ENCODE measurements around the gene EXOSC10. TPM values are rescaled to one million over a fixed set of nuclear protein-coding genes. Genes with fewer than 3 reads are reported as not detected.

EXOSC10 gene
- total RNA-seq, 1 donor from 2014 or later = 64.1 TPM

- H3K27me3 ChIP-seq (ENCODE audit: control insufficient read depth, insufficient read depth, low read length) = no peaks in the 10 kb centered on the region
- no peaks in the 10 kb centered on the region for H3K36me3 ChIP-seq (ENCODE audit: control insufficient read depth, insufficient read depth, low read length)
- DNase-seq (ENCODE audit: low read depth) = no peak
- H3K4me3 ChIP-seq (ENCODE audit: low read depth, low read length) = no peak overlapping the region
- TF ChIP-seq CTCF (IDR thresholded peaks at IDR 0.05; ENCODE audit: insufficient read depth, low read length, poor library complexity, severe bottlenecking) = no peak
Measured at GRCh38 chr1:11030865-11031264, 68.8 kb downstream of the EXOSC10 start.

- no peaks in the 10 kb centered on the region for H3K36me3 ChIP-seq (ENCODE audit: control insufficient read depth, insufficient read depth, low read length)
- no peak overlapping the region for H3K4me3 ChIP-seq (ENCODE audit: low read depth, low read length)
- TF ChIP-seq CTCF (IDR thresholded peaks at IDR 0.05; ENCODE audit: insufficient read depth, low read length, poor library complexity, severe bottlenecking) = no peak
- no peaks in the 10 kb centered on the region for H3K27me3 ChIP-seq (ENCODE audit: control insufficient read depth, insufficient read depth, low read length)
- no peak for DNase-seq (ENCODE audit: low read depth)
Measured at GRCh38 chr1:11028018-11028417, 71.7 kb downstream of the EXOSC10 start.

GRCh38 chr1:11027316-11027715, 72.4 kb downstream of the EXOSC10 start:
- no peak for DNase-seq (ENCODE audit: low read depth)
- Histone ChIP-seq H3K27me3 (ENCODE audit: control insufficient read depth, insufficient read depth, low read length) (no peaks in the 10 kb centered on the region), H3K36me3 (ENCODE audit: control insufficient read depth, insufficient read depth, low read length) (no peaks in the 10 kb centered on the region), H3K4me3 (ENCODE audit: low read depth, low read length) (no peak overlapping the region)
- no peak for TF ChIP-seq CTCF (IDR thresholded peaks at IDR 0.05; ENCODE audit: insufficient read depth, low read length, poor library complexity, severe bottlenecking)

DNA sequence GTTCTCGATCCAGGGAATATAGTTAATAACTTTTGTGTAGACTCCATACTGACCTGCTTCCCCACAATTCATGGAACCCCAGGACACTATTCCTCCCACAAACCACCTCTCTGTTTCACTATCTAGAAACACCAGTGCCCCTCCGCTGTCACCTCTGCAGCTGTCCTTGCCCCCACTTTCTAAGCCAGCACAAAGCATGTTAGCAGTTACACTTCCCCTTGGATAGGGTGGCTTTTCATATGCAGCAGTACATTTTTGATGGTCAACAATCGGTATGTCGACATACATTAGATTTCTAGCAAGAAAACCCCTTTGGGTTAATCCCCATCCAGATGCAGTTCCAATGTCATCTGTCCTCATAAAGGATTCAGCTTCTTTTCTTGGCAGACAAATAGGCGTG, 72.8 kb downstream of the EXOSC10 start:
- Histone ChIP-seq H3K27me3 (ENCODE audit: control insufficient read depth, insufficient read depth, low read length) (no peaks in the 10 kb centered on the region), H3K4me3 (ENCODE audit: low read depth, low read length) (no peak overlapping the region), H3K36me3 (ENCODE audit: control insufficient read depth, insufficient read depth, low read length) (no peaks in the 10 kb centered on the region)
- no peak for TF ChIP-seq CTCF (IDR thresholded peaks at IDR 0.05; ENCODE audit: insufficient read depth, low read length, poor library complexity, severe bottlenecking)
- DNase-seq (ENCODE audit: low read depth) = no peak

DNA sequence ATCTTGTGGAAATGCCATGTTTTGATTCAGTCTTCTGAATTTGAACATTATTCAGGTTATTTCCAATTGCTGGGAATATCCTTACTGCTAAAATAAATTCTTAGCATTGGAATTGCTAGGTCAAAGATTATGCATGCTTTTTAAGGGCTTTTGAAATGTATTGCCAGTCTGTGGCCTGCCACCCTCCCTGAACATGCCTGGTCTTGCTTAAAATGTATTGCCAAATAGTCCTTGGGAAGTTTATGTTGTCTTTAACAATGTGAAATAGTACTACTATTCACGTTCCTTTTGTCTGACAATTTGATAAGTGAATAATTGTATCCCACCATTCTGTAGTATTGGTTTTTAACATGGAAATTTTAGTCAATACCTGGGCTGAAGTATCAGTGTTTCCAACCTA, 73.6 kb downstream of the EXOSC10 start:
- no peaks in the 10 kb centered on the region for H3K36me3 ChIP-seq (ENCODE audit: control insufficient read depth, insufficient read depth, low read length)
- no peak for DNase-seq (ENCODE audit: low read depth)
- H3K4me3 ChIP-seq (ENCODE audit: low read depth, low read length) = no peak overlapping the region
- no peaks in the 10 kb centered on the region for H3K27me3 ChIP-seq (ENCODE audit: control insufficient read depth, insufficient read depth, low read length)
- no peak for TF ChIP-seq CTCF (IDR thresholded peaks at IDR 0.05; ENCODE audit: insufficient read depth, low read length, poor library complexity, severe bottlenecking)

DNA sequence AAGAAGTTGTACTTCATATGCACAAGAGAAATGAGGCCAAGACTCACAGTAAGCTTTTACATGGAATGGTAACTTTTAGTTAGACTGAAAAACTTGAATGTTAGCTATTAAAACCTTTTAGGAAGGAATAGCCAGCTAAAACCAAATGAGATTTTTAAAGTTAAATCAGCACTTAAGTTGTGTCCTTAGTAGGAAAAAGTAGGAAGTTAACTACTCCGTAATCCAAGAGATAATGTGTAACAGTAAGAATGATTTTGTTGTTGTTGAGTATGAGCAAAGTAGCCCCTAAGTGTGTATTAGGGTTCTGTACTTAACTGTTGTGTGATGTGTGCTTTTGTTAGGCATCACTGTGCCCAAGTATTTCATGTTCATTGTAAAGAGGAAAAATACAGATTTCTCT, 74.1 kb downstream of the EXOSC10 start:
- H3K4me3 ChIP-seq (ENCODE audit: low read depth, low read length) = no peak overlapping the region
- H3K27me3 ChIP-seq (ENCODE audit: control insufficient read depth, insufficient read depth, low read length) = no peaks in the 10 kb centered on the region
- H3K36me3 ChIP-seq (ENCODE audit: control insufficient read depth, insufficient read depth, low read length) = no peaks in the 10 kb centered on the region
- DNase-seq (ENCODE audit: low read depth) = no peak
- no peak for TF ChIP-seq CTCF (IDR thresholded peaks at IDR 0.05; ENCODE audit: insufficient read depth, low read length, poor library complexity, severe bottlenecking)
